Esophagus muscularis mucosa (tissue), 4 donors: ENCODE results near the gene RAD51B.

Source experiments
- CTCF ChIP-seq, 3 experiments: fragments of 200-600 bp in 2 of 3; fragments of 450-650 bp in 1 of 3; sonication (generic) in 2 of 3; IDR thresholded peaks; one replicate each; pipeline ENCODE4 v1.5.1; 2017 to 2019; ENCODE audit warnings: antibody characterized with exemption in 3 of 3, mild to moderate bottlenecking in 2 of 3, moderate library complexity in 1 of 3
- EP300 ChIP-seq: sonication (generic); formaldehyde crosslinking; IDR thresholded peaks from one replicate; pipeline ENCODE4 v1.6.1; 2017; ENCODE audit warnings: antibody characterized with exemption
- POLR2A ChIP-seq: fragments of 450-650 bp; IDR thresholded peaks from one replicate; pipeline ENCODE4 v1.6.1; 2017; ENCODE audit warnings: antibody characterized with exemption, moderate library complexity, mild to moderate bottlenecking, low read depth
- POLR2AphosphoS5 ChIP-seq, 2 donors: sonication (generic); formaldehyde crosslinking; IDR thresholded peaks; one replicate each; pipeline ENCODE4 v1.6.1; 2017; ENCODE audit warnings: antibody characterized with exemption in 2 of 2

- TF ChIP-seq CTCF (IDR thresholded peaks at IDR 0.05) = no peak
- TF ChIP-seq POLR2A = no peak
- no peak for TF ChIP-seq EP300
- no peak for TF ChIP-seq POLR2AphosphoS5 (IDR thresholded peaks at IDR 0.05)
These were observed 13.8 kb downstream of the RAD51B start for GRCh38 chr14:67833403-67833802.
